ENCODE data around the gene GATAD2B. TPM values are rescaled to one million over a fixed set of nuclear protein-coding genes. Genes with fewer than 3 reads are reported as not detected.

Gene GATAD2B
- total RNA-seq, 5 donors from 2014 or later (not counting 1 experiment from before 2014, with no cell fraction given), result 94.6 to 107 (median 103) TPM

DNA sequence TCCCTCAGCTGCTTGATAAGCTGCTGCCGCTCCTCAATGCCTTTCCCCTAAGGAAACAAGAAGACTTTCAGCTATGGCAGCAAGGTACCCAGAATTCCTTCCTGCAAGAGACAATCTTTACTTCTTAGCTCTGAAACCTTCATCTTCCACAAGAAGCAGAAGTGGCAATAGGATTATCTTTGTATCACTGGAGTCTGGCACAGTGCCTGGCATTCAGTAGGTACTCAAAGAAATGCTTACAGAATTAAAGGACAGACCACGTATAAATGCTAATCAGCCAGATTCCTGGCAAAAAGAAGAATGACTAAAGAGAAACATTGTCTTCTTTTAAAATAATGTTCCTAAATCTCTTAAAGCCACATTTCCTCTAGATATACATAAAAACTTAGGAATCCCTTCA is 103.9 kb downstream of the GATAD2B start:
- Histone ChIP-seq H3K9me3 (no peaks in the 10 kb centered on the region), H3K36me3 (ENCODE audit: control insufficient read depth in 2 of 2, extremely low read depth in 1 of 2, insufficient read depth in 1 of 2, low read length in 1 of 2) (peaks cover 9 to 49% of the 10 kb centered on the region in 2 donors), H3K27ac (ENCODE audit: low read length) (no peak overlapping the region), H3K4me1 (ENCODE audit: control insufficient read depth in 1 of 2, extremely low read depth in 1 of 2, insufficient read depth in 2 of 2, low read length in 2 of 2) (no peaks in the 10 kb centered on the region), H3K27me3 (replicated peaks in 1 of 2; ENCODE audit: control insufficient read depth in 2 of 2, extremely low read depth in 1 of 2, insufficient read depth in 2 of 2, low read length in 1 of 2) (no peaks in the 10 kb centered on the region), H3K4me3 (ENCODE audit: control insufficient read depth in 1 of 2, extremely low read depth in 1 of 2, low read length in 1 of 2) (no peak overlapping the region)
- Mint-ChIP-seq H3K27ac (no peak overlapping the region), H3K9me3 (no peaks in the 10 kb centered on the region), H3K4me3 (no peak overlapping the region), H3K36me3 (peaks cover 36% of the 10 kb centered on the region), H3K27me3 (no peaks in the 10 kb centered on the region), H3K4me1 (no peaks in the 10 kb centered on the region)
- 100% methylated on average over 1 of the region's 2 CpGs for WGBS (ENCODE audit: insufficient coverage)
- no peak for DNase-seq
- ChIA-PET POLR2A (interaction anchor here in 1 of 2 donors (0.6 kb wide), 1 partner anchor 126 kb away, joined by 4 read pairs; no protein-coding TSS in a partner anchor), CTCF (interaction anchor here in 1 of 2 donors (0.7 kb wide), 1 partner anchor 10 kb away, joined by 4 read pairs; no protein-coding TSS in a partner anchor)
- no peak for ATAC-seq (replicated peaks in 1 of 4)

GRCh38 chr1:153816283-153816889 is 106.4 kb downstream of the GATAD2B start:
- Histone ChIP-seq H3K4me1 (ENCODE audit: control insufficient read depth in 1 of 2, extremely low read depth in 1 of 2, insufficient read depth in 2 of 2, low read length in 2 of 2) (no peaks in the 10 kb centered on the region), H3K9me3 (no peaks in the 10 kb centered on the region), H3K36me3 (ENCODE audit: control insufficient read depth in 2 of 2, extremely low read depth in 1 of 2, insufficient read depth in 1 of 2, low read length in 1 of 2) (peaks cover 14 to 74% of the 10 kb centered on the region in 2 donors), H3K27ac (ENCODE audit: low read length) (no peak overlapping the region), H3K27me3 (replicated peaks in 1 of 2; ENCODE audit: control insufficient read depth in 2 of 2, extremely low read depth in 1 of 2, insufficient read depth in 2 of 2, low read length in 1 of 2) (no peaks in the 10 kb centered on the region), H3K4me3 (ENCODE audit: control insufficient read depth in 1 of 2, extremely low read depth in 1 of 2, low read length in 1 of 2) (no peak overlapping the region)
- Mint-ChIP-seq H3K9me3 (no peaks in the 10 kb centered on the region), H3K4me3 (no peak overlapping the region), H3K36me3 (peaks cover 46% of the 10 kb centered on the region), H3K27ac (peak overlapping the region in 1 of 2 donors; percentile 17), H3K4me1 (no peaks in the 10 kb centered on the region), H3K27me3 (no peaks in the 10 kb centered on the region)
- DNase-seq (no peak), ATAC-seq (replicated peaks in 1 of 4) (no peak)
- ChIA-PET POLR2A (interaction anchor here in 1 of 2 donors (0.6 kb wide), 1 partner anchor 89 kb away, joined by 6 read pairs; no protein-coding TSS in a partner anchor), CTCF (interaction anchor here in 1 of 2 donors (0.6 kb wide), 1 partner anchor 50 kb away, joined by 8 read pairs; no protein-coding TSS in a partner anchor)
- 97% methylated on average over 12 of the region's 13 CpGs for WGBS (ENCODE audit: insufficient coverage)

DNA sequence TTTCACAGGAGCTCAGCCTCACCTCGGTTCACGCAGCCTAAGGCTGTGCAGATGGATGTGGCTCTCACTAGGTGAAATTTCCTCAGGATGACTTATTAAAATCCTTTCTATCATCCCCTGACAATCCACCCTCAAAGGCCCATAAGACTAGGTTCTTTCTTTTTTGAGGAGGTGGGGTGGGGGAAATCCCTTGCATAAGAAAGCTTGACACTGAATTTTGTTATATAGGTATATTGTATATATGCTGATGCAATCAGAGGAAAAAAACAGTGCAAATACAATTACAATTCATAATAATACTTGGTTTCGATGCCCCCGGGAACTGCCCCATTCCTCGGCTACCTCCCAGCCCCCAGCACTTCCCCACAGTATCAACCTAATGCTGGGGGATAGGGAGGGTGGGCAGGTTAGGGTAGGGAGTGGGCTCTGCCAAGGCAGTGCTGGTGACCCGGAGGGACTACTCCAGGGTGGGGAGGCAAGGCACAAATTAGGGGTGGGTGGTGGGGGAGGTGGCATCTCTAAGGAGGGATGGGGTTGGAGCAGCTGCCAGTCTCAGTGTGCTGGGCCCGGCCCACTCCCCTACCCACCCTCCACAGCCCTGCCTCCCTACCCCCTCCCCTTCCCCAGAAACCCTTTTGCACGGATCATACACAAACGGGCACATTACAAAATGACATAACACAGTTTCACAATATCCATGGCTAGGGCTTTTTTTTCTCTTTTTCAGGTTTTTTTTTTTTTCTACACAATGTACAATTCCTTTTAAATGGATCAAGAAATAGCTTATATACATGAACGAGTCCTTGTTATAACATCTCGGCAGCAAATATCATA is 116.7 kb downstream of the GATAD2B start:
- Histone ChIP-seq H3K27ac (ENCODE audit: low read length) (peak overlapping the region; percentile 94), H3K36me3 (ENCODE audit: control insufficient read depth in 2 of 2, extremely low read depth in 1 of 2, insufficient read depth in 1 of 2, low read length in 1 of 2) (peaks cover 9 to 35% of the 10 kb centered on the region in 2 donors), H3K27me3 (replicated peaks in 1 of 2; ENCODE audit: control insufficient read depth in 2 of 2, extremely low read depth in 1 of 2, insufficient read depth in 2 of 2, low read length in 1 of 2) (no peaks in the 10 kb centered on the region), H3K4me3 (ENCODE audit: control insufficient read depth in 1 of 2, extremely low read depth in 1 of 2, low read length in 1 of 2) (no peak overlapping the region), H3K4me1 (ENCODE audit: control insufficient read depth in 1 of 2, extremely low read depth in 1 of 2, insufficient read depth in 2 of 2, low read length in 2 of 2) (peaks cover 2 to 25% of the 10 kb centered on the region in 2 experiments), H3K9me3 (no peaks in the 10 kb centered on the region)
- no CpG with 5 or more reads among the region's 11 CpGs for WGBS (ENCODE audit: insufficient coverage)
- peaks cover 24% of the 10 kb centered on the region for H3K36me3 Mint-ChIP-seq
- peak overlapping the region; percentile 87 to 88 for H3K27ac Mint-ChIP-seq
- POLR2A ChIA-PET, result interaction anchor here (0.6 to 1.1 kb wide), 4 partner anchors 22 to 184 kb away, joined by 3 to 13 read pairs (median 6); no protein-coding TSS in a partner anchor
- H3K4me3 Mint-ChIP-seq, result peak overlapping the region in 1 of 3 donors; percentile 9
- peak in 1 of 4 experiments; percentile 3 for ATAC-seq (replicated peaks in 1 of 4)
- H3K9me3 Mint-ChIP-seq, result no peaks in the 10 kb centered on the region
- peak in 1 of 35 experiments; percentile 28 for DNase-seq
- peaks cover 27 to 45% (median 34%) of the 10 kb centered on the region in 3 donors for H3K4me1 Mint-ChIP-seq
- H3K27me3 Mint-ChIP-seq, result no peaks in the 10 kb centered on the region
- CTCF ChIA-PET, result interaction anchor here (0.5 to 0.8 kb wide), 5 partner anchors 9 to 128 kb away, joined by 3 to 7 read pairs (median 3); no protein-coding TSS in a partner anchor

- Mint-ChIP-seq H3K4me1 (peaks cover 27 to 45% (median 34%) of the 10 kb centered on the region in 3 donors), H3K9me3 (no peaks in the 10 kb centered on the region), H3K27ac (peak overlapping the region; percentile 87 to 88), H3K36me3 (peaks cover 22% of the 10 kb centered on the region), H3K4me3 (peak overlapping the region in 2 of 3 donors; percentile 0 to 9), H3K27me3 (no peaks in the 10 kb centered on the region)
- H3K9me3 ChIP-seq, result no peaks in the 10 kb centered on the region
- H3K36me3 ChIP-seq (ENCODE audit: control insufficient read depth in 2 of 2, extremely low read depth in 1 of 2, insufficient read depth in 1 of 2, low read length in 1 of 2), result peaks cover 9 to 30% of the 10 kb centered on the region in 2 donors
- peak in 34 of 35 experiments; percentile 34 to 91 (median 72) for DNase-seq
- H3K4me1 ChIP-seq (ENCODE audit: control insufficient read depth in 1 of 2, extremely low read depth in 1 of 2, insufficient read depth in 2 of 2, low read length in 2 of 2), result peaks cover 2 to 25% of the 10 kb centered on the region in 2 experiments
- H3K27me3 ChIP-seq (replicated peaks in 1 of 2; ENCODE audit: control insufficient read depth in 2 of 2, extremely low read depth in 1 of 2, insufficient read depth in 2 of 2, low read length in 1 of 2), result no peaks in the 10 kb centered on the region
- CTCF ChIA-PET, result interaction anchor here in 1 of 2 donors (0.6 to 1.7 kb wide), 5 partner anchors 9 to 530 kb away, joined by 3 to 6 read pairs (median 4); partner anchors contain the start of genes GATAD2B and RAB13
- POLR2A ChIA-PET, result interaction anchor here (0.6 to 0.8 kb wide), 3 partner anchors 21 to 182 kb away, joined by 3 to 13 read pairs (median 5); no protein-coding TSS in a partner anchor
- WGBS (ENCODE audit: insufficient coverage), result 40% methylated on average over 1 of the region's 5 CpGs
- H3K27ac ChIP-seq (ENCODE audit: low read length), result peak overlapping the region; percentile 94
- H3K4me3 ChIP-seq (ENCODE audit: control insufficient read depth in 1 of 2, extremely low read depth in 1 of 2, low read length in 1 of 2), result no peak overlapping the region
- peak; percentile 84 to 94 (median 88) for ATAC-seq (replicated peaks in 1 of 4)
Measured at GRCh38 chr1:153805042-153805745, 117.6 kb downstream of the GATAD2B start.

GRCh38 chr1:153804112-153804511 is 118.7 kb downstream of the GATAD2B start:
- ChIA-PET CTCF (interaction anchor here in 1 of 2 donors (0.8 to 1.7 kb wide), 4 partner anchors 119 to 531 kb away, joined by 3 to 6 read pairs (median 4); partner anchors contain the start of genes GATAD2B and RAB13), POLR2A (interaction anchor here in 1 of 2 donors (0.6 to 0.7 kb wide), 2 partner anchors 79 to 388 kb away, joined by 3 to 4 read pairs; partner anchors contain the start of gene TPM3)
- peak overlapping the region; percentile 94 for H3K27ac ChIP-seq (ENCODE audit: low read length)
- H3K9me3 ChIP-seq, result no peaks in the 10 kb centered on the region
- ATAC-seq (replicated peaks in 1 of 4) (no peak), DNase-seq (no peak)
- H3K27ac Mint-ChIP-seq, result peak overlapping the region; percentile 80 to 82
- H3K27me3 Mint-ChIP-seq, result no peaks in the 10 kb centered on the region
- WGBS (ENCODE audit: insufficient coverage), result no CpG with 5 or more reads among the region's 2 CpGs
- no peaks in the 10 kb centered on the region for H3K27me3 ChIP-seq (replicated peaks in 1 of 2; ENCODE audit: control insufficient read depth in 2 of 2, extremely low read depth in 1 of 2, insufficient read depth in 2 of 2, low read length in 1 of 2)
- peaks cover 9 to 20% of the 10 kb centered on the region in 2 donors for H3K36me3 ChIP-seq (ENCODE audit: control insufficient read depth in 2 of 2, extremely low read depth in 1 of 2, insufficient read depth in 1 of 2, low read length in 1 of 2)
- H3K36me3 Mint-ChIP-seq, result peaks cover 11% of the 10 kb centered on the region
- peaks cover 27 to 45% (median 34%) of the 10 kb centered on the region in 3 donors for H3K4me1 Mint-ChIP-seq
- no peak overlapping the region for H3K4me3 Mint-ChIP-seq
- peaks cover 2 to 25% of the 10 kb centered on the region in 2 experiments for H3K4me1 ChIP-seq (ENCODE audit: control insufficient read depth in 1 of 2, extremely low read depth in 1 of 2, insufficient read depth in 2 of 2, low read length in 2 of 2)
- H3K9me3 Mint-ChIP-seq, result no peaks in the 10 kb centered on the region
- no peak overlapping the region for H3K4me3 ChIP-seq (ENCODE audit: control insufficient read depth in 1 of 2, extremely low read depth in 1 of 2, low read length in 1 of 2)

Measured in T-cell (primary cell).